Panc1 (cell line): ENCODE data around the gene PHF14. TPM values are rescaled to one million over a fixed set of nuclear protein-coding genes. Genes with fewer than 3 reads are reported as not detected.
"Not testable (repeated sequence)": the region's sequence is repeated elsewhere in the genome, so short reads cannot be mapped to it uniquely, and the experiment has no call there.

Source experiments
- ATAC-seq: fragments of 200-7000 bp; cut with Tn5 transposase; 2 replicates; pipeline ENCODE4 v1.9.1; 2020; ENCODE audit warnings: mild to moderate bottlenecking, moderate library complexity
- BruUV-seq: library from RNA; stranded (reverse); fragments of 400-500 nt; replicated peaks from 2 replicates; lab custom pipeline; 2021; lab: Mats Ljungman, UMichigan
- CTCF ChIA-PET: fragments of 300-600 bp; sonication (Branson Sonifier 250); formaldehyde crosslinking; loops from one replicate; lab custom pipeline; 2022; ENCODE audit warnings: antibody characterized with exemption; lab: Charles Lee
- POLR2A ChIA-PET: fragments of 300-600 bp; sonication (Branson Sonifier 250); formaldehyde crosslinking; loops from one replicate; lab custom pipeline; 2022; ENCODE audit warnings: antibody characterized with exemption; lab: Charles Lee
- DNase-seq: peaks from one replicate; pipeline ENCODE4 v3.0.0-alpha.2; 2010; ENCODE audit warnings: low read depth, low spot score
- H3K27ac ChIP-seq: 2 replicates; pipeline ENCODE4 v1.5.1; 2011; ENCODE audit warnings: mild to moderate bottlenecking, low read length, inconsistent platforms
- H3K27me3 ChIP-seq: fragments of 200-500 bp; sonication (Bioruptor generic); 2 replicates; pipeline ENCODE4 v1.6.0; 2014; ENCODE audit warnings: low read length, inconsistent platforms; ENCODE audit not compliant: control insufficient read depth, insufficient read depth
- H3K36me3 ChIP-seq: fragments of 200-500 bp; sonication (Bioruptor generic); 2 replicates; pipeline ENCODE4 v1.5.1; 2014; ENCODE audit warnings: inconsistent platforms, mild to moderate bottlenecking, low read length, moderate library complexity; ENCODE audit not compliant: control insufficient read depth, insufficient read depth
- H3K4me1 ChIP-seq: 2 replicates; pipeline ENCODE4 v1.5.1; 2011; ENCODE audit warnings: inconsistent platforms, mild to moderate bottlenecking, low read length, moderate library complexity; ENCODE audit not compliant: control insufficient read depth, insufficient read depth
- H3K4me3 ChIP-seq, 2 experiments: 2 replicates each; pipeline ENCODE4 v1.5.1; 2011 to 2012; ENCODE audit warnings: low read depth in 2 of 2, low read length in 2 of 2, mild to moderate bottlenecking in 2 of 2, inconsistent platforms in 1 of 2, moderate library complexity in 1 of 2
- H3K9me3 ChIP-seq: fragments of 200-500 bp; sonication (Bioruptor generic); 2 replicates; pipeline ENCODE4 v1.5.1; 2014; ENCODE audit warnings: low read depth, mild to moderate bottlenecking, inconsistent platforms, low read length, moderate library complexity; ENCODE audit not compliant: control insufficient read depth, insufficient read depth
- CTCF ChIP-seq: fragments of 450-650 bp; IDR thresholded peaks from 2 replicates; pipeline ENCODE4 v1.5.1; 2017; ENCODE audit warnings: mild to moderate bottlenecking
- POLR2AphosphoS5 ChIP-seq: IDR thresholded peaks from 2 replicates; pipeline ENCODE4 v1.6.1; 2012; ENCODE audit warnings: mild to moderate bottlenecking, low read depth, low read length, moderate library complexity
- SIN3A ChIP-seq: IDR thresholded peaks from 2 replicates; pipeline ENCODE4 v1.6.1; 2012; ENCODE audit warnings: low read depth, mild to moderate bottlenecking, low read length, moderate library complexity, borderline replicate concordance; ENCODE audit not compliant: insufficient read depth
- TCF7L2 ChIP-seq: IDR thresholded peaks from 2 replicates; pipeline ENCODE4 v1.6.1; 2011; ENCODE audit warnings: mild to moderate bottlenecking, low read depth, low read length, inconsistent platforms
- in situ Hi-C: cut with HindIII; loops from 2 replicates; pipeline ENCODE4 v1.10.0; 2016; ENCODE audit warnings: low sequenced_read_pairs, low pct_unique_long_range_greater_than_20kb
- intact Hi-C: fragments of 100-400 bp; cut with micrococcal nuclease; formaldehyde crosslinking; loops from one replicate; pipeline ENCODE4 v1.10.0; 2022; ENCODE audit not compliant: unreplicated experiment
- total RNA-seq: library from RNA; stranded (reverse); gene quantifications from one replicate; pipeline ENCODE4 v1.2.1, GENCODE V29; 2021; ENCODE audit not compliant: unreplicated experiment
- TF ChIP-seq, protein P1 (sequence below), 2 experiments: IDR thresholded peaks; 2 replicates each; pipeline ENCODE4 v1.6.1; 2011 to 2012; ENCODE audit warnings: low read depth in 2 of 2, control low read depth in 1 of 2, low read length in 1 of 2, mild to moderate bottlenecking in 1 of 2, moderate library complexity in 1 of 2; ENCODE audit not compliant: insufficient read depth in 1 of 2

PHF14 gene
- total RNA-seq, 1 experiment from 2014 or later = 85.6 TPM

DNA sequence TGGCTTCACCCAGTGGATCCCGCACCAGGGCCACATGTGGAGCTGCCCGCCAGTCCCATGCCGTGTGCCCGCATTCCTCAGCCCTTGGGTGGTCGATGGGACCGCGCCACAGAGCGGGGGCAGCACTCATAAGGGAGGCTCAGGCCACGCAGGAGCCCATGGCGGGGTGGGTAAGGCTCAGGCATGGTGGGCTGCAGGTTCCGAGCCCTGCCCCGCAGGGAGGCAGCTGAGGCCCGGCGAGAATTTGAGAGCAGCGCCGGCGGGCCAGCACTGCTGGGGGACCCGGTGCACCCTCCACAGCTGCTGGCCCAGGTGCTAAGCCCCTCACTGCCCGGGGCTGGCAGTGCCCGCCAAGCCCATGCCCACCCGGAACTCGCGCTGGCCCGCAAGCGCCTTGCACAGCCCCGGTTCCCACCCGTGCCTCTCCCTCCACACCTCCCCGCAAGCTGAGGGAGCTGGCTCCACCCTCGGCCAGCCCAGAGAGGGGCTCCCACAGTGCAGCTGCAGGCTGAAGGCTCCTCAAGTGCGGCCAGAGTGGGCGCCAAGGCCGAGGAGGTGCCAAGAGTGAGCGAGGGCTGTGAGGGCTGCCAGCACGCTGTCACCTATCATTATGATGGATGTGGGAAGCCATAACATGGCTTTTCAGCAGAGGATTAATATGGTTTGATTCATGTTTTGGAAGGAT is 22.0 kb downstream of the PHF14 start:
- H3K9me3 ChIP-seq, POLR2A ChIA-PET: not testable (repeated sequence)

GRCh38 chr7:10998996-10999757 is 25.5 kb downstream of the PHF14 start:
- ATAC-seq (no peak), DNase-seq (no peak)
- ChIA-PET CTCF (no interaction called here), POLR2A (interaction anchor here (0.6 kb wide), 1 partner anchor 18 kb away, joined by 3 read pairs; no protein-coding TSS in a partner anchor)
- BruUV-seq = no TSS peak
- Histone ChIP-seq H3K9me3 (no peaks in the 10 kb centered on the region), H3K27ac (no peak overlapping the region), H3K4me3 (no peak overlapping the region), H3K36me3 (no peaks in the 10 kb centered on the region; the same call in 1 of the 2 replicates), H3K4me1 (no peaks in the 10 kb centered on the region), H3K27me3 (no peaks in the 10 kb centered on the region)
- TF ChIP-seq CTCF (no peak), POLR2AphosphoS5 (no peak), TCF7L2 (no peak), SIN3A (no peak)
- TF ChIP-seq, protein P1, sequence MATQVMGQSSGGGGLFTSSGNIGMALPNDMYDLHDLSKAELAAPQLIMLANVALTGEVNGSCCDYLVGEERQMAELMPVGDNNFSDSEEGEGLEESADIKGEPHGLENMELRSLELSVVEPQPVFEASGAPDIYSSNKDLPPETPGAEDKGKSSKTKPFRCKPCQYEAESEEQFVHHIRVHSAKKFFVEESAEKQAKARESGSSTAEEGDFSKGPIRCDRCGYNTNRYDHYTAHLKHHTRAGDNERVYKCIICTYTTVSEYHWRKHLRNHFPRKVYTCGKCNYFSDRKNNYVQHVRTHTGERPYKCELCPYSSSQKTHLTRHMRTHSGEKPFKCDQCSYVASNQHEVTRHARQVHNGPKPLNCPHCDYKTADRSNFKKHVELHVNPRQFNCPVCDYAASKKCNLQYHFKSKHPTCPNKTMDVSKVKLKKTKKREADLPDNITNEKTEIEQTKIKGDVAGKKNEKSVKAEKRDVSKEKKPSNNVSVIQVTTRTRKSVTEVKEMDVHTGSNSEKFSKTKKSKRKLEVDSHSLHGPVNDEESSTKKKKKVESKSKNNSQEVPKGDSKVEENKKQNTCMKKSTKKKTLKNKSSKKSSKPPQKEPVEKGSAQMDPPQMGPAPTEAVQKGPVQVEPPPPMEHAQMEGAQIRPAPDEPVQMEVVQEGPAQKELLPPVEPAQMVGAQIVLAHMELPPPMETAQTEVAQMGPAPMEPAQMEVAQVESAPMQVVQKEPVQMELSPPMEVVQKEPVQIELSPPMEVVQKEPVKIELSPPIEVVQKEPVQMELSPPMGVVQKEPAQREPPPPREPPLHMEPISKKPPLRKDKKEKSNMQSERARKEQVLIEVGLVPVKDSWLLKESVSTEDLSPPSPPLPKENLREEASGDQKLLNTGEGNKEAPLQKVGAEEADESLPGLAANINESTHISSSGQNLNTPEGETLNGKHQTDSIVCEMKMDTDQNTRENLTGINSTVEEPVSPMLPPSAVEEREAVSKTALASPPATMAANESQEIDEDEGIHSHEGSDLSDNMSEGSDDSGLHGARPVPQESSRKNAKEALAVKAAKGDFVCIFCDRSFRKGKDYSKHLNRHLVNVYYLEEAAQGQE (IDR thresholded peaks at IDR 0.05; ENCODE audit: insufficient read depth in 1 of 2, low read depth in 2 of 2, low read length in 1 of 2) = no peak
- intact Hi-C loops = no loop called here
- in situ Hi-C loops = no loop called here

More for the DNA sequence above, 22.0 kb downstream of the PHF14 start:
- BruUV-seq, H3K27me3 ChIP-seq, H3K27ac ChIP-seq, H3K4me3 ChIP-seq, in situ Hi-C loops, DNase-seq, H3K4me1 ChIP-seq, H3K36me3 ChIP-seq, ATAC-seq, intact Hi-C loops: not testable (repeated sequence)
- CTCF ChIA-PET = interaction anchor here (0.6 kb wide), 1 partner anchor 943 kb away, joined by 17 read pairs; no protein-coding TSS in a partner anchor
